HEK293 (cell line): ENCODE data around the gene RPS15.

Experiments
- CTCF ChIA-PET: fragments of 350-600 bp; formaldehyde crosslinking; extraction: SDS; loops from one replicate; lab custom pipeline; 2021; ENCODE audit warnings: antibody characterized with exemption; lab: Yijun Ruan, JAX
- POLR2A ChIA-PET: fragments of 300-600 bp; formaldehyde crosslinking; extraction: SDS; loops from one replicate; lab custom pipeline; 2020; ENCODE audit warnings: antibody characterized with exemption, inconsistent platforms; lab: Yijun Ruan, JAX
- H3K27ac ChIP-seq: fragments of 200-500 bp; sonication (Bioruptor generic); 2 replicates; pipeline ENCODE4 v1.5.1; 2014; ENCODE audit warnings: low read depth, low read length, control low read depth, inconsistent platforms; ENCODE audit errors: extremely low read depth
- H3K36me3 ChIP-seq, 2 experiments: fragments of 200-500 bp in 1 of 2; sonication (Bioruptor generic) in 1 of 2; 1 replicate in 1 of 2; 2 replicates in 1 of 2; pipeline ENCODE4 v1.5.1; 2014 to 2017; ENCODE audit warnings: inconsistent platforms in 2 of 2, low read length in 2 of 2; ENCODE audit not compliant: control insufficient read depth in 2 of 2, insufficient read depth in 1 of 2
- H3K4me1 ChIP-seq: fragments of 200-500 bp; sonication (Bioruptor generic); 2 replicates; pipeline ENCODE4 v1.5.1; 2014; ENCODE audit warnings: mild to moderate bottlenecking, low read length, inconsistent platforms; ENCODE audit not compliant: control insufficient read depth, insufficient read depth
- H3K4me3 ChIP-seq: 2 replicates; pipeline ENCODE4 v1.5.1; 2011; ENCODE audit warnings: low read depth, mild to moderate bottlenecking, control low read depth, low read length, moderate library complexity
- H3K9me3 ChIP-seq: fragments of 200-500 bp; sonication (Bioruptor generic); 2 replicates; pipeline ENCODE4 v1.5.1; 2014; ENCODE audit warnings: low read depth, low read length, inconsistent platforms; ENCODE audit not compliant: control insufficient read depth, insufficient read depth
- EGR2 ChIP-seq: fragments of 450-650 bp; formaldehyde crosslinking; IDR thresholded peaks from 2 replicates; pipeline ENCODE4 v1.5.1; 2016; ENCODE audit warnings: low read depth, missing biosample characterization, missing genetic modification characterization
- FEZF1 ChIP-seq: fragments of 450-650 bp; formaldehyde crosslinking; IDR thresholded peaks from 2 replicates; pipeline ENCODE4 v1.5.1; 2016; ENCODE audit warnings: missing biosample characterization, missing genetic modification characterization
- GLIS1 ChIP-seq: fragments of 450-650 bp; formaldehyde crosslinking; IDR thresholded peaks from 2 replicates; pipeline ENCODE4 v1.5.1; 2016; ENCODE audit warnings: missing biosample characterization, missing genetic modification characterization
- KLF17 ChIP-seq: fragments of 450-650 bp; formaldehyde crosslinking; IDR thresholded peaks from 2 replicates; pipeline ENCODE4 v1.5.1; 2016; ENCODE audit warnings: missing biosample characterization, missing genetic modification characterization
- KLF8 ChIP-seq: fragments of 450-650 bp; formaldehyde crosslinking; IDR thresholded peaks from 2 replicates; pipeline ENCODE4 v1.5.1; 2016; ENCODE audit warnings: missing biosample characterization, missing genetic modification characterization
- MYNN ChIP-seq: fragments of 450-650 bp; formaldehyde crosslinking; IDR thresholded peaks from 2 replicates; pipeline ENCODE4 v1.5.1; 2016; ENCODE audit warnings: missing biosample characterization, missing genetic modification characterization, borderline replicate concordance
- REPIN1 ChIP-seq: fragments of 450-650 bp; formaldehyde crosslinking; IDR thresholded peaks from 2 replicates; pipeline ENCODE4 v1.5.1; 2017; ENCODE audit warnings: missing biosample characterization, missing genetic modification characterization, low read depth
- ZFHX2 ChIP-seq: fragments of 450-650 bp; formaldehyde crosslinking; conservative IDR thresholded peaks from 2 replicates; pipeline ENCODE4 v1.5.1; 2016; ENCODE audit warnings: missing biosample characterization, missing genetic modification characterization
- ZNF175 ChIP-seq: fragments of 450-650 bp; formaldehyde crosslinking; IDR thresholded peaks from 2 replicates; pipeline ENCODE4 v1.5.1; 2016; ENCODE audit warnings: missing biosample characterization, missing genetic modification characterization
- ZNF23 ChIP-seq: fragments of 450-650 bp; formaldehyde crosslinking; IDR thresholded peaks from 2 replicates; pipeline ENCODE4 v1.5.1; 2016; ENCODE audit warnings: missing biosample characterization, missing genetic modification characterization, borderline replicate concordance
- ZNF248 ChIP-seq: fragments of 450-650 bp; formaldehyde crosslinking; IDR thresholded peaks from 2 replicates; pipeline ENCODE4 v1.5.1; 2017; ENCODE audit warnings: missing biosample characterization, missing genetic modification characterization
- ZNF302 ChIP-seq: fragments of 450-650 bp; formaldehyde crosslinking; IDR thresholded peaks from 2 replicates; pipeline ENCODE4 v1.5.1; 2016; ENCODE audit warnings: missing biosample characterization, missing genetic modification characterization, low read depth
- ZNF433 ChIP-seq: fragments of 450-650 bp; formaldehyde crosslinking; IDR thresholded peaks from 2 replicates; pipeline ENCODE4 v1.5.1; 2016; ENCODE audit warnings: missing biosample characterization, missing genetic modification characterization, low read depth
- ZNF48 ChIP-seq: fragments of 450-650 bp; formaldehyde crosslinking; IDR thresholded peaks from 2 replicates; pipeline ENCODE4 v1.5.1; 2016; ENCODE audit warnings: missing biosample characterization, missing genetic modification characterization
- ZNF521 ChIP-seq: fragments of 450-650 bp; formaldehyde crosslinking; IDR thresholded peaks from 2 replicates; pipeline ENCODE4 v1.5.1; 2017; ENCODE audit warnings: missing biosample characterization, mild to moderate bottlenecking, missing genetic modification characterization
- ZNF549 ChIP-seq: fragments of 450-650 bp; IDR thresholded peaks from 2 replicates; pipeline ENCODE4 v1.5.1; 2018; ENCODE audit warnings: missing biosample characterization, missing genetic modification characterization, mild to moderate bottlenecking, inconsistent platforms, moderate library complexity
- ZNF558 ChIP-seq: fragments of 450-650 bp; formaldehyde crosslinking; IDR thresholded peaks from 2 replicates; pipeline ENCODE4 v1.5.1; 2016; ENCODE audit warnings: missing biosample characterization, missing genetic modification characterization
- ZNF677 ChIP-seq: fragments of 450-650 bp; IDR thresholded peaks from 2 replicates; pipeline ENCODE4 v1.5.0; 2018; ENCODE audit warnings: missing biosample characterization, mild to moderate bottlenecking, missing genetic modification characterization, moderate library complexity
- ZNF776 ChIP-seq: fragments of 450-650 bp; formaldehyde crosslinking; IDR thresholded peaks from 2 replicates; pipeline ENCODE4 v1.5.0; 2017; ENCODE audit warnings: missing biosample characterization, missing genetic modification characterization, borderline replicate concordance
- ZNF777 ChIP-seq: fragments of 450-650 bp; formaldehyde crosslinking; IDR thresholded peaks from 2 replicates; pipeline ENCODE4 v1.5.1; 2017; ENCODE audit warnings: missing biosample characterization, missing genetic modification characterization, borderline replicate concordance
- ZNF785 ChIP-seq: fragments of 450-650 bp; formaldehyde crosslinking; IDR thresholded peaks from 2 replicates; pipeline ENCODE4 v1.5.1; 2016; ENCODE audit warnings: missing biosample characterization, missing genetic modification characterization
- ZNF791 ChIP-seq: fragments of 450-650 bp; formaldehyde crosslinking; IDR thresholded peaks from 2 replicates; pipeline ENCODE4 v1.5.1; 2016; ENCODE audit warnings: missing biosample characterization, missing genetic modification characterization
- ZNF792 ChIP-seq: fragments of 450-650 bp; formaldehyde crosslinking; IDR thresholded peaks from 2 replicates; pipeline ENCODE4 v1.5.1; 2016; ENCODE audit warnings: missing biosample characterization, missing genetic modification characterization
- ZSCAN18 ChIP-seq: fragments of 450-650 bp; formaldehyde crosslinking; IDR thresholded peaks from 2 replicates; pipeline ENCODE4 v1.5.1; 2016; ENCODE audit warnings: missing biosample characterization, missing genetic modification characterization
- ZSCAN30 ChIP-seq: fragments of 450-650 bp; IDR thresholded peaks from 2 replicates; pipeline ENCODE4 v1.5.1; 2018; ENCODE audit warnings: missing biosample characterization, mild to moderate bottlenecking, missing genetic modification characterization, moderate library complexity
- TF ChIP-seq, protein P1 (sequence below): fragments of 450-650 bp; formaldehyde crosslinking; IDR thresholded peaks from 2 replicates; pipeline ENCODE4 v1.5.1; 2016; ENCODE audit warnings: missing biosample characterization, missing genetic modification characterization
- TF ChIP-seq, protein P2 (sequence below): sonication (generic); formaldehyde crosslinking; IDR thresholded peaks from 2 replicates; pipeline ENCODE4 v1.8.1; 2022; ENCODE audit warnings: mild to moderate bottlenecking, moderate library complexity, missing genetic modification reagents
- TF ChIP-seq, protein P3 (sequence below): fragments of 450-650 bp; formaldehyde crosslinking; IDR thresholded peaks from 2 replicates; pipeline ENCODE4 v1.5.1; 2016; ENCODE audit warnings: missing biosample characterization, missing genetic modification characterization, borderline replicate concordance
- TF ChIP-seq, protein P4 (sequence below): fragments of 450-650 bp; formaldehyde crosslinking; IDR thresholded peaks from 2 replicates; pipeline ENCODE4 v1.5.1; 2016; ENCODE audit warnings: missing biosample characterization, missing genetic modification characterization

RPS15 gene

DNA sequence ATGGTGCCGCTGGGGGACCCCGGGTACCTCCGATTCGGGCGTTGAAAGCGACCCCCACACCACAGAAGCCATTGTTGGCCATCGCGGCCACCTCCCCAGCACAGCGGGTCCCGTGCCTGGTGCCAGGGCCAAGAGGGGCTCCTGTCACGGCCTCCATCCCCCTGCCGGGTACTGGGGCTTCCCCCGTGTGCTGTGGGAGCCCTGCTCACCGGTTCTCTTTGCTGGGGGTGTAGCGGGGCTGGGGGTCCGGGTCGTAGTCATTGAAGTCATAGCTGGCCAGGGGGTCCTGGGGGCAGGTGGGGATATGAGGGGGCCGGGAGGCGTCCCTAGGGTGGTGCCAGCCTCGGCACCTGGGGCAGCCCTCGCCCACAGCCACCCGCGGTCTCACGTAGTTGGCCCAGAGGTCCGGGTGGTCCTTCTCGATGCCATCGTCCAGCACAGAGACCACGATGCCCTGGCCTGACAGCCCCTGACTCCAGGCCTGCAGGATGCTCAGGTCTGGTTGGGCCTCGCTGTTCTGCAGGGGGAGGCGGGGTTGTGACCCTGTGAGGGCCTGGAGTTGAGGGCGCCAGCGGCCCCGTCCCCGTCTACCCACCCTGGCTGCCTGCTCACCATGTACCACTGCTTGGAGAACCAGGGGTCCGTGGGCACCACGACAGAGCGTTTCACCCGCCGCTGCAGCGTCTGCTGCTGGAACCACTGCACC is 49.5 kb downstream of the RPS15 start:
- ChIA-PET POLR2A (no interaction called here), CTCF (no interaction called here)
- Histone ChIP-seq H3K9me3 (no peaks in the 10 kb centered on the region), H3K27ac (no peak overlapping the region), H3K36me3 (no peaks in the 10 kb centered on the region; a peak in 1 of 3 replicates), H3K4me1 (peaks cover 5% of the 10 kb centered on the region)
- no peak for TF ChIP-seq ZNF558
- no peak for TF ChIP-seq FEZF1 (tag by site-specific recombination)
- no peak for TF ChIP-seq ZNF48
- TF ChIP-seq, protein P1, sequence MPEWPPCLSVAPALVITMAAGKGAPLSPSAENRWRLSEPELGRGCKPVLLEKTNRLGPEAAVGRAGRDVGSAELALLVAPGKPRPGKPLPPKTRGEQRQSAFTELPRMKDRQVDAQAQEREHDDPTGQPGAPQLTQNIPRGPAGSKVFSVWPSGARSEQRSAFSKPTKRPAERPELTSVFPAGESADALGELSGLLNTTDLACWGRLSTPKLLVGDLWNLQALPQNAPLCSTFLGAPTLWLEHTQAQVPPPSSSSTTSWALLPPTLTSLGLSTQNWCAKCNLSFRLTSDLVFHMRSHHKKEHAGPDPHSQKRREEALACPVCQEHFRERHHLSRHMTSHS, result no peak
- no peak for TF ChIP-seq ZNF777
- TF ChIP-seq EGR2 (tag by site-specific recombination), result no peak
- TF ChIP-seq ZSCAN30 (tag by site-specific recombination), result no peak
- no peak for TF ChIP-seq ZNF792 (tag by site-specific recombination)
- TF ChIP-seq KLF17, result no peak
- TF ChIP-seq ZNF776, result no peak
- TF ChIP-seq, protein P2, sequence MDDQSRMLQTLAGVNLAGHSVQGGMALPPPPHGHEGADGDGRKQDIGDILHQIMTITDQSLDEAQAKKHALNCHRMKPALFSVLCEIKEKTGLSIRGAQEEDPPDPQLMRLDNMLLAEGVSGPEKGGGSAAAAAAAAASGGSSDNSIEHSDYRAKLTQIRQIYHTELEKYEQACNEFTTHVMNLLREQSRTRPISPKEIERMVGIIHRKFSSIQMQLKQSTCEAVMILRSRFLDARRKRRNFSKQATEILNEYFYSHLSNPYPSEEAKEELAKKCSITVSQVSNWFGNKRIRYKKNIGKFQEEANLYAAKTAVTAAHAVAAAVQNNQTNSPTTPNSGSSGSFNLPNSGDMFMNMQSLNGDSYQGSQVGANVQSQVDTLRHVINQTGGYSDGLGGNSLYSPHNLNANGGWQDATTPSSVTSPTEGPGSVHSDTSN (CRISPR knock-in tag), result no peak
- TF ChIP-seq ZSCAN18, result no peak
- TF ChIP-seq KLF8 (tag by site-specific recombination), result no peak
- no peak for TF ChIP-seq ZNF175 (tag by site-specific recombination)
- TF ChIP-seq ZNF23 (tag by site-specific recombination), result no peak
- TF ChIP-seq REPIN1 (tag by site-specific recombination), result no peak
- no peak for TF ChIP-seq ZNF433 (tag by site-specific recombination)
- no peak for TF ChIP-seq ZFHX2 (tag by site-specific recombination)
- no peak for TF ChIP-seq GLIS1
- TF ChIP-seq, all 188 proteins: peak for 0
- no peak overlapping the region for H3K4me3 ChIP-seq

GRCh38 chr19:1488282-1488601 is 50.0 kb downstream of the RPS15 start:
- ChIA-PET CTCF (no interaction called here), POLR2A (no interaction called here)
- peaks cover 5% of the 10 kb centered on the region for H3K4me1 ChIP-seq
- H3K9me3 ChIP-seq, result no peaks in the 10 kb centered on the region
- no peak overlapping the region for H3K27ac ChIP-seq
- H3K36me3 ChIP-seq, result no peaks in the 10 kb centered on the region; a peak in 1 of 3 replicates
- H3K4me3 ChIP-seq, result no peak overlapping the region
- TF ChIP-seq, protein P3, sequence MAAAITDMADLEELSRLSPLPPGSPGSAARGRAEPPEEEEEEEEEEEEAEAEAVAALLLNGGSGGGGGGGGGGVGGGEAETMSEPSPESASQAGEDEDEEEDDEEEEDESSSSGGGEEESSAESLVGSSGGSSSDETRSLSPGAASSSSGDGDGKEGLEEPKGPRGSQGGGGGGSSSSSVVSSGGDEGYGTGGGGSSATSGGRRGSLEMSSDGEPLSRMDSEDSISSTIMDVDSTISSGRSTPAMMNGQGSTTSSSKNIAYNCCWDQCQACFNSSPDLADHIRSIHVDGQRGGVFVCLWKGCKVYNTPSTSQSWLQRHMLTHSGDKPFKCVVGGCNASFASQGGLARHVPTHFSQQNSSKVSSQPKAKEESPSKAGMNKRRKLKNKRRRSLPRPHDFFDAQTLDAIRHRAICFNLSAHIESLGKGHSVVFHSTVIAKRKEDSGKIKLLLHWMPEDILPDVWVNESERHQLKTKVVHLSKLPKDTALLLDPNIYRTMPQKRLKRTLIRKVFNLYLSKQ, result no peak
- no peak for TF ChIP-seq ZNF521 (tag by site-specific recombination)
- TF ChIP-seq ZNF677 (tag by site-specific recombination), result no peak
- TF ChIP-seq ZNF248 (tag by site-specific recombination), result no peak
- no peak for TF ChIP-seq ZNF302 (tag by site-specific recombination)
- TF ChIP-seq ZNF549 (tag by site-specific recombination), result no peak
- TF ChIP-seq MYNN, result no peak
- TF ChIP-seq ZNF785, result no peak
- TF ChIP-seq ZNF791 (tag by site-specific recombination), result no peak
- TF ChIP-seq, protein P4, sequence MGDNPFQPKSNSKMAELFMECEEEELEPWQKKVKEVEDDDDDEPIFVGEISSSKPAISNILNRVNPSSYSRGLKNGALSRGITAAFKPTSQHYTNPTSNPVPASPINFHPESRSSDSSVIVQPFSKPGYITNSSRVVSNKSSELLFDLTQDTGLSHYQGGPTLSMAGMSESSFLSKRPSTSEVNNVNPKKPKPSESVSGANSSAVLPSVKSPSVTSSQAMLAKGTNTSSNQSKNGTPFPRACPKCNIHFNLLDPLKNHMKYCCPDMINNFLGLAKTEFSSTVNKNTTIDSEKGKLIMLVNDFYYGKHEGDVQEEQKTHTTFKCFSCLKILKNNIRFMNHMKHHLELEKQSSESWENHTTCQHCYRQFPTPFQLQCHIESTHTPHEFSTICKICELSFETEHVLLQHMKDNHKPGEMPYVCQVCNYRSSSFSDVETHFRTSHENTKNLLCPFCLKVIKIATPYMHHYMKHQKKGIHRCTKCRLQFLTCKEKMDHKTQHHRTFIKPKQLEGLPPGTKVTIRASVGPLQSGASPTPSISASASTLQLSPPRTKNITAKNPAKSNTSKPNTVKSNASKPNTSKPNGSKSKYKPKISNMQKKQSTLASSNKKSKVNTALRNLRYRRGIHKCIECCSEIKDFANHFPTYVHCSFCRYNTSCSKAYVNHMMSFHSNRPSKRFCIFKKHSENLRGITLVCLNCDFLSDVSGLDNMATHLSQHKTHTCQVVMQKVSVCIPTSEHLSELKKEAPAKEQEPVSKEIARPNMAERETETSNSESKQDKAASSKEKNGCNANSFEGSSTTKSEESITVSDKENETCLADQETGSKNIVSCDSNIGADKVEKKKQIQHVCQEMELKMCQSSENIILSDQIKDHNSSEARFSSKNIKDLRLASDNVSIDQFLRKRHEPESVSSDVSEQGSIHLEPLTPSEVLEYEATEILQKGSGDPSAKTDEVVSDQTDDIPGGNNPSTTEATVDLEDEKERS, result no peak
